Left lung (tissue), 10 donors: ENCODE data around the gene SLC6A11. TPM values are rescaled to one million over a fixed set of nuclear protein-coding genes. Genes with fewer than 3 reads are reported as not detected.

Experiments used
- ATAC-seq: fragments of 200-7000 bp; cut with Tn5 transposase; one replicate; pipeline ENCODE4 v1.9.1; 2020; ENCODE audit warnings: moderate library complexity
- DNase-seq, 4 donors: peaks; one replicate each; pipeline ENCODE4 v3.0.0-alpha.2; 2013 to 2020
- H3K27ac ChIP-seq, 2 donors: fragments of 200-600 bp; sonication (generic) in 1 of 2; one replicate each; pipeline versions ENCODE4 v1.5.0 to v1.8.0; 2020 to 2021
- H3K27me3 ChIP-seq, 2 donors: fragments of 200-600 bp; sonication (generic) in 1 of 2; one replicate each; pipeline versions ENCODE4 v1.5.0 to v1.8.0; 2020 to 2021
- H3K36me3 ChIP-seq, 2 donors: fragments of 200-600 bp; sonication (generic) in 1 of 2; one replicate each; pipeline versions ENCODE4 v1.5.0 to v1.8.0; 2020 to 2021
- H3K4me1 ChIP-seq, 2 donors: fragments of 200-600 bp; one replicate each; pipeline ENCODE4 v1.8.0; 2021
- H3K4me3 ChIP-seq, 2 donors: fragments of 200-600 bp; sonication (generic) in 1 of 2; one replicate each; pipeline versions ENCODE4 v1.5.0 to v1.8.0; 2020 to 2021; ENCODE audit warnings: mild to moderate bottlenecking in 1 of 2
- H3K9me3 ChIP-seq, 2 donors: fragments of 200-600 bp; sonication (generic) in 1 of 2; one replicate each; pipeline versions ENCODE4 v1.5.0 to v1.8.0; 2020 to 2021
- intact Hi-C, 2 donors: fragments of 100-400 bp; cut with DNase I; formaldehyde crosslinking; loops; one replicate each; pipeline versions ENCODE4 v1.11.2 to v1.14.2; 2022
- polyA plus RNA-seq, 6 donors: library from polyadenylated mRNA; unstranded; fragments of 120-200 nt; gene quantifications; one replicate each; pipeline ENCODE4 v1.2.1, GENCODE V29; 2013; ENCODE audit not compliant: insufficient read length in 6 of 6
- total RNA-seq, 2 donors: library from RNA; stranded (reverse); fragmentation: NEBNext Ultra II Directional; extraction: Animal tissue kit (Norgen Biotek cat#: 25700); gene quantifications; one replicate each; pipeline ENCODE4 v1.2.1, GENCODE V29; 2021
- TF ChIP-seq, protein P1 (sequence below), 2 donors: fragments of 200-600 bp; sonication (generic) in 1 of 2; IDR thresholded peaks; one replicate each; pipeline versions ENCODE4 v1.5.0 to v1.8.0; 2021; ENCODE audit warnings: antibody characterized with exemption in 2 of 2
- donor health status: DM: no; HTN: yes; CAD: no.
- donor health status: DM: no; HTN: no; CAD: no.

The SLC6A11 gene
- total and polyA plus RNA-seq, 8 donors, result 0.07 to 0.31 (median 0.18) TPM; not detected in 2

DNA sequence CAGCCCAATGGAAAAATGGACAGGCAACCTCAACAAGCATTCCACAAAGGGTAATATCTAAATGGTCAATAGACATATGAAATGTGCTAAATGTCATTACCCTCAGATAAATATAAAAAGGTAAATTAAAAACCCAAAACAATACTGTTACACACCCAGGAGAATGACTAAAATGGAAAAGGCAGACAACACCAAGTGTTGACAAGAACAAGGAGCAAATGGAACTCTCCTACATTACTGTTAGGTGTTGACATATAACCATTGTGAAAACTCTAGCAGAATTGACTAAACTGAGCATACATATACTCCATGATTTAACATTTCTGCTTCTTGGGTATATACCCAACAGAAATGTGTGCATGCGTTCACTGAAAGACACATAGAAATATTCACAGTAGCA, 25.3 kb upstream of the SLC6A11 start:
- no peaks in the 10 kb centered on the region for H3K4me1 ChIP-seq
- DNase-seq, result no peak
- TF ChIP-seq, protein P1, sequence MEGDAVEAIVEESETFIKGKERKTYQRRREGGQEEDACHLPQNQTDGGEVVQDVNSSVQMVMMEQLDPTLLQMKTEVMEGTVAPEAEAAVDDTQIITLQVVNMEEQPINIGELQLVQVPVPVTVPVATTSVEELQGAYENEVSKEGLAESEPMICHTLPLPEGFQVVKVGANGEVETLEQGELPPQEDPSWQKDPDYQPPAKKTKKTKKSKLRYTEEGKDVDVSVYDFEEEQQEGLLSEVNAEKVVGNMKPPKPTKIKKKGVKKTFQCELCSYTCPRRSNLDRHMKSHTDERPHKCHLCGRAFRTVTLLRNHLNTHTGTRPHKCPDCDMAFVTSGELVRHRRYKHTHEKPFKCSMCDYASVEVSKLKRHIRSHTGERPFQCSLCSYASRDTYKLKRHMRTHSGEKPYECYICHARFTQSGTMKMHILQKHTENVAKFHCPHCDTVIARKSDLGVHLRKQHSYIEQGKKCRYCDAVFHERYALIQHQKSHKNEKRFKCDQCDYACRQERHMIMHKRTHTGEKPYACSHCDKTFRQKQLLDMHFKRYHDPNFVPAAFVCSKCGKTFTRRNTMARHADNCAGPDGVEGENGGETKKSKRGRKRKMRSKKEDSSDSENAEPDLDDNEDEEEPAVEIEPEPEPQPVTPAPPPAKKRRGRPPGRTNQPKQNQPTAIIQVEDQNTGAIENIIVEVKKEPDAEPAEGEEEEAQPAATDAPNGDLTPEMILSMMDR (IDR thresholded peaks at IDR 0.05), result no peak
- intact Hi-C loops, result no loop called here
- no peak overlapping the region for H3K4me3 ChIP-seq
- H3K36me3 ChIP-seq, result no peaks in the 10 kb centered on the region
- no peaks in the 10 kb centered on the region for H3K9me3 ChIP-seq
- no peak for ATAC-seq
- no peak overlapping the region for H3K27ac ChIP-seq
- peaks cover 0 to 47% of the 10 kb centered on the region in 2 donors for H3K27me3 ChIP-seq

DNA sequence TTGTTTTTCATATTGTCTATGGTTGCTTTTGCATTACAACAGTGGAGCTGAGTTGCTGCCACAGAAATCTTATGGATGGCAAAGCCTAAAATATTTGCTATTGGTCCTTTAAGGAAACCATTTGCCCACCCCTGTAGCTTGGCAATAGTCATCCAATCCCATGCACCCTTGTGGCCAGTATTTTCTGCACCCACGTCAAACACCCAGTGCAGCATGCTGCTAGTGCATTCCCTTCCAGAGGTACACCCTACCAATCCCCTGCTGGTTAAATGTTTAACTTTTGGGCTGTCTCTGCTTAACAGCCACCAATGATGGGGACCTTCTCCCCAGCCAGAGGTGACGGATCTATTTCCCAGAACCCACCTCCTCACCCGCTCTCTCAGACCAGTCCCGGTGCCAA, 23.8 kb upstream of the SLC6A11 start:
- TF ChIP-seq, protein P1 (IDR thresholded peaks at IDR 0.05), result no peak
- Histone ChIP-seq H3K27me3 (peaks cover 0 to 40% of the 10 kb centered on the region in 2 donors), H3K36me3 (no peaks in the 10 kb centered on the region), H3K4me1 (no peaks in the 10 kb centered on the region), H3K4me3 (no peak overlapping the region), H3K27ac (no peak overlapping the region), H3K9me3 (no peaks in the 10 kb centered on the region)
- ATAC-seq (no peak), DNase-seq (no peak)
- intact Hi-C loops, result no loop called here

DNA sequence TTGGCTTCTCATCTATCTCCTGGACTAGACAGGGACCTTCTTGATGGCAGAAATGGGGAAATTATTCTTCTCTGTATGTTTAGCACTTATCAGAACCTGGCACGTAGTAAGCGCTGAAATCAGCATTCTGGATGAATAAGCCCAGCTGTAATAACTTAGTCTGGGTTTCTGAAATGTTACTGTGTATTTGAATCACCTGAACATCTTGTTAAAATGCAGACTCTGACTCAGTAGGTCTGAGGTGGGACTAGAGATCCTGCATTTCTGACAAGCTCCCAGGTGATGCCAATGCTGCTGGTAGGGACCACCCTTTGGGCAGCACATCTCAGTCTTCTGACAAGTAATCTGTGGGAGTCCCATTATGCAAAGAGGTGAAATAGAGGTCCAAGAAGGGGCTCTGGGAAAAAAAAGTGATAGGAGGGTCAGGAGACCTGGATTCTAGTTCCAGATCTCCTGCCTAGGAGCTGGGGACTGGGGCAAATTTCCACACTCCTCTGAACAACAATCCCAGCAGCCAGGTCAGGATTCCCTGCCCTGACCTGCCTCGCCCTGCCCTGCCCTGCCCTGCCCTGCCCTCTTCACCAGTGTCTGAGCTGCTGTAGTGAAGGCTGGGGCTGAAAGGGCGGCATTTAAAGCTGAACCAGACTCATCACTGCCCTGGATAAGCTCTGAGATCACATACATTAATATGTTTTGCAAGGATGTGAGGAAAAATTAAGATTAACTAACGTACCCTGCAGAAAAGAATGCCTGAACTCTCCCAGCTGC, 17.2 kb upstream of the SLC6A11 start:
- TF ChIP-seq, protein P1 (IDR thresholded peaks at IDR 0.05), result no peak
- intact Hi-C loops, result no loop called here
- Histone ChIP-seq H3K27ac (no peak overlapping the region), H3K36me3 (no peaks in the 10 kb centered on the region), H3K27me3 (peaks cover 0 to 37% of the 10 kb centered on the region in 2 donors), H3K4me1 (no peaks in the 10 kb centered on the region), H3K9me3 (no peaks in the 10 kb centered on the region), H3K4me3 (no peak overlapping the region)
- no peak for ATAC-seq
- DNase-seq, result no peak

DNA sequence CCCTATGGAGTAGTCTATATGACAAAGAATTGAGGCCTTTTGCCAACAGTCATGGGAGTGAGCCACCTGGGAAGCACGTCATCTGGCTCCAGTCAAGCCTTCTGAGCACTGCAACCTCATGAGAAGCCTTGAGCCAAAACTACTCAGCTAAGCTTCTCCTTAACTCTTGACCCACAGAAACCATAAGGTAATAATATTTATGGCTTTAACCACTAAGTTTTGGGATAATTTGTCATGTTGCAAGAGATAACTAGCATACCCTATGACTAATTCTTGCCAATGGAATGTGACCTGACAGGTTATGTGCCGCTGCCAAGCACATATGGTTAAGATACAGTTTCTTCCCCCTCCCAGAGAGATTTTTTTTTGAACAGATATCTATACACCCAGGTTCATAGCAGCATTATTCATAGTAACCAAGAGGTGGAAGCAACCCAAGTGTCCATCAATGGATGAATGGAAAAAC, 11.8 kb upstream of the SLC6A11 start:
- Histone ChIP-seq H3K36me3 (no peaks in the 10 kb centered on the region), H3K4me1 (no peaks in the 10 kb centered on the region), H3K9me3 (no peaks in the 10 kb centered on the region), H3K27ac (no peak overlapping the region), H3K27me3 (peaks cover 0 to 22% of the 10 kb centered on the region in 2 donors), H3K4me3 (no peak overlapping the region)
- intact Hi-C loops, result no loop called here
- TF ChIP-seq, protein P1 (IDR thresholded peaks at IDR 0.05), result no peak
- ATAC-seq (no peak), DNase-seq (no peak)

DNA sequence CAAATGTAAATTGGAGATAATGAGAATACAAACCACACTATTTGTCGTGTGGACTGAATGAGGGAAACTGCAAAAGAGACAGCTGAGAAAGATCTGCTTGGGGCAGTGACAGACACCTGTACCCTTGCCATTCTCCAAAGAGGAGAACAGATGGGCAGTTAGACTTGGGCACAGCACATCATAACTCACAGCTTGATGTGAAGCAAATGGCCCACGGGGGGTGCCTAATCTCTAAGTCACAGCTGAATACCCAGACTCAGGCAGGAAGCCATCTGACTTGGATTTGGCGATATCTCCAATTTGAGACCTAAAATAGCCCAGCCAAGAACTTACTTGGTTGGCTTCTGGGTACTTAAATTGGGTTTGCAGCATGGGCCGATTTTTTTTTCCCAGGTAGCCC, 10.0 kb upstream of the SLC6A11 start:
- no peaks in the 10 kb centered on the region for H3K36me3 ChIP-seq
- H3K27me3 ChIP-seq, result peaks cover 0 to 17% of the 10 kb centered on the region in 2 donors
- TF ChIP-seq, protein P1 (IDR thresholded peaks at IDR 0.05), result no peak
- no peaks in the 10 kb centered on the region for H3K9me3 ChIP-seq
- no peaks in the 10 kb centered on the region for H3K4me1 ChIP-seq
- intact Hi-C loops, result no loop called here
- DNase-seq, result no peak
- no peak overlapping the region for H3K27ac ChIP-seq
- H3K4me3 ChIP-seq, result no peak overlapping the region
- no peak for ATAC-seq
